Muscle layer of duodenum (tissue), 2 donors: Measurements from ENCODE around the gene TRMT11.
"Not testable (repeated sequence)": the region's sequence is repeated elsewhere in the genome, so short reads cannot be mapped to it uniquely, and the experiment has no call there.

Experiments used
- H3K27ac ChIP-seq: one replicate; pipeline ENCODE4 v1.7.0; 2013; ENCODE audit warnings: mild to moderate bottlenecking, low read length
- H3K27me3 ChIP-seq: one replicate; pipeline ENCODE4 v1.7.0; 2013; ENCODE audit warnings: low read depth, mild to moderate bottlenecking, control low read depth, low read length
- H3K36me3 ChIP-seq, 2 donors: one replicate each; pipeline ENCODE4 v1.7.0; 2013; ENCODE audit warnings: low read length in 2 of 2, control low read depth in 1 of 2, mild to moderate bottlenecking in 1 of 2; ENCODE audit not compliant: insufficient read depth in 2 of 2, control insufficient read depth in 1 of 2
- H3K4me1 ChIP-seq, 2 donors: one replicate each; pipeline ENCODE4 v1.7.0; 2013; ENCODE audit warnings: low read length in 2 of 2, mild to moderate bottlenecking in 2 of 2, control low read depth in 1 of 2, moderate library complexity in 1 of 2; ENCODE audit not compliant: insufficient read depth in 2 of 2, control insufficient read depth in 1 of 2
- H3K4me3 ChIP-seq, 2 donors: one replicate each; pipeline ENCODE4 v1.7.0; 2013; ENCODE audit warnings: low read length in 2 of 2, low read depth in 1 of 2, mild to moderate bottlenecking in 1 of 2
- H3K9me3 ChIP-seq, 2 donors: one replicate each; pipeline ENCODE4 v1.7.0; 2013; ENCODE audit warnings: low read length in 2 of 2, control low read depth in 1 of 2, mild to moderate bottlenecking in 1 of 2; ENCODE audit not compliant: control insufficient read depth in 1 of 2
- donor health status: healthy.

Gene TRMT11

GRCh38 chr6:126002755-126003679, 16.7 kb downstream of the TRMT11 start:
- H3K27ac ChIP-seq: no peak overlapping the region
- H3K36me3 ChIP-seq: peaks cover 20 to 32% of the 10 kb centered on the region in 2 donors
- H3K4me1 ChIP-seq: no peaks in the 10 kb centered on the region
- H3K4me3 ChIP-seq: no peak overlapping the region
- no peaks in the 10 kb centered on the region for H3K9me3 ChIP-seq
- H3K27me3 ChIP-seq: no peaks in the 10 kb centered on the region

GRCh38 chr6:126007800-126008199, 21.5 kb downstream of the TRMT11 start:
- Histone ChIP-seq H3K9me3 (no peaks in the 10 kb centered on the region), H3K27ac (no peak overlapping the region), H3K4me3 (no peak overlapping the region), H3K4me1 (no peaks in the 10 kb centered on the region), H3K36me3 (peaks cover 23 to 24% of the 10 kb centered on the region in 2 donors), H3K27me3 (no peaks in the 10 kb centered on the region)

GRCh38 chr6:126010040-126010439, 23.7 kb downstream of the TRMT11 start:
- H3K9me3 ChIP-seq: no peaks in the 10 kb centered on the region
- no peaks in the 10 kb centered on the region for H3K4me1 ChIP-seq
- no peak overlapping the region for H3K27ac ChIP-seq
- no peak overlapping the region for H3K4me3 ChIP-seq
- no peaks in the 10 kb centered on the region for H3K27me3 ChIP-seq
- H3K36me3 ChIP-seq: peaks cover 29 to 35% of the 10 kb centered on the region in 2 donors

- H3K27me3 ChIP-seq: no peaks in the 10 kb centered on the region
- H3K36me3 ChIP-seq: peaks cover 36 to 57% of the 10 kb centered on the region in 2 donors
- H3K4me1 ChIP-seq: no peaks in the 10 kb centered on the region
- no peaks in the 10 kb centered on the region for H3K9me3 ChIP-seq
- H3K27ac ChIP-seq: no peak overlapping the region
- H3K4me3 ChIP-seq: no peak overlapping the region
Measured at GRCh38 chr6:126015863-126016262, 29.5 kb downstream of the TRMT11 start.

- no peaks in the 10 kb centered on the region for H3K27me3 ChIP-seq
- no peaks in the 10 kb centered on the region for H3K9me3 ChIP-seq
- H3K4me3 ChIP-seq: no peak overlapping the region
- H3K36me3 ChIP-seq: peaks cover 37 to 59% of the 10 kb centered on the region in 2 donors
- H3K27ac ChIP-seq: no peak overlapping the region
- no peaks in the 10 kb centered on the region for H3K4me1 ChIP-seq
Measured at GRCh38 chr6:126016591-126016990, 30.3 kb downstream of the TRMT11 start.

GRCh38 chr6:126017668-126018067, 31.3 kb downstream of the TRMT11 start:
- no peaks in the 10 kb centered on the region for H3K4me1 ChIP-seq
- peaks cover 35 to 59% of the 10 kb centered on the region in 2 donors for H3K36me3 ChIP-seq
- no peak overlapping the region for H3K27ac ChIP-seq
- no peak overlapping the region for H3K4me3 ChIP-seq
- no peaks in the 10 kb centered on the region for H3K9me3 ChIP-seq
- no peaks in the 10 kb centered on the region for H3K27me3 ChIP-seq

GRCh38 chr6:126020305-126021050, 34.1 kb downstream of the TRMT11 start:
- no peaks in the 10 kb centered on the region for H3K27me3 ChIP-seq
- H3K4me1 ChIP-seq: peaks cover 0 to under 1% of the 10 kb centered on the region in 2 donors
- no peaks in the 10 kb centered on the region for H3K9me3 ChIP-seq
- H3K27ac ChIP-seq: no peak overlapping the region
- H3K4me3 ChIP-seq: no peak overlapping the region
- H3K36me3 ChIP-seq: peaks cover 31 to 54% of the 10 kb centered on the region in 2 donors

GRCh38 chr6:126023474-126023873, 37.1 kb downstream of the TRMT11 start:
- H3K27me3 ChIP-seq, H3K4me3 ChIP-seq, H3K4me1 ChIP-seq, H3K9me3 ChIP-seq, H3K27ac ChIP-seq: not testable (repeated sequence)
- peaks cover 25 to 45% of the 10 kb centered on the region in 2 donors for H3K36me3 ChIP-seq

GRCh38 chr6:126026001-126026400, 39.7 kb downstream of the TRMT11 start:
- H3K27me3 ChIP-seq: no peaks in the 10 kb centered on the region
- no peak overlapping the region for H3K27ac ChIP-seq
- peaks cover 17 to 31% of the 10 kb centered on the region in 2 donors for H3K36me3 ChIP-seq
- H3K4me3 ChIP-seq: no peak overlapping the region
- no peaks in the 10 kb centered on the region for H3K9me3 ChIP-seq
- peaks cover 0 to 20% of the 10 kb centered on the region in 2 donors for H3K4me1 ChIP-seq

- H3K9me3 ChIP-seq: no peaks in the 10 kb centered on the region
- H3K4me1 ChIP-seq: peaks cover 0 to 20% of the 10 kb centered on the region in 2 donors
- no peak overlapping the region for H3K4me3 ChIP-seq
- H3K27me3 ChIP-seq: no peaks in the 10 kb centered on the region
- no peak overlapping the region for H3K27ac ChIP-seq
- H3K36me3 ChIP-seq: peaks cover 4 to 15% of the 10 kb centered on the region in 2 donors
Measured at GRCh38 chr6:126027601-126028000, 41.3 kb downstream of the TRMT11 start.

GRCh38 chr6:126030045-126030444, 43.7 kb downstream of the TRMT11 start:
- Histone ChIP-seq H3K27ac (no peak overlapping the region), H3K27me3 (no peaks in the 10 kb centered on the region), H3K9me3 (no peaks in the 10 kb centered on the region), H3K4me1 (peaks cover 0 to 32% of the 10 kb centered on the region in 2 donors), H3K4me3 (no peak overlapping the region), H3K36me3 (no peaks in the 10 kb centered on the region)
